Measurements from ENCODE around the gene FXR2. TPM values are rescaled to one million over a fixed set of nuclear protein-coding genes. Genes with fewer than 3 reads are reported as not detected.

Gene FXR2
- total RNA-seq, 1 experiment from 2014 or later: 40.5 TPM

GRCh38 chr17:7633093-7633492, 18.4 kb upstream of the FXR2 start:
- Histone ChIP-seq H3K36me3 (ENCODE audit: insufficient read depth, low read length) (no peaks in the 10 kb centered on the region), H3K9me3 (ENCODE audit: low read length) (no peaks in the 10 kb centered on the region), H4K20me1 (ENCODE audit: insufficient read depth, low read depth, low read length) (no peaks in the 10 kb centered on the region), H3K4me3 (ENCODE audit: low read length) (no peak overlapping the region), H3K4me2 (ENCODE audit: low read depth, low read length, poor library complexity, severe bottlenecking) (no peak overlapping the region), H3K4me1 (ENCODE audit: low read length) (no peaks in the 10 kb centered on the region), H3K79me2 (ENCODE audit: low read length) (no peaks in the 10 kb centered on the region), H3K27me3 (ENCODE audit: low read length) (no peaks in the 10 kb centered on the region), H3K9me2 (replicated peaks; ENCODE audit: insufficient read depth, low read length) (no peaks in the 10 kb centered on the region), H3K27ac (ENCODE audit: low read length) (no peak overlapping the region), H2AFZ (ENCODE audit: low read length) (0 out of 2 replicates have a peak overlapping the region, but pooled peaks have one; percentile 47), H3K9ac (ENCODE audit: low read length) (peak overlapping the region; percentile 46; the same call in 1 of the 2 replicates)
- DNase-seq: peak; percentile 52

DNA sequence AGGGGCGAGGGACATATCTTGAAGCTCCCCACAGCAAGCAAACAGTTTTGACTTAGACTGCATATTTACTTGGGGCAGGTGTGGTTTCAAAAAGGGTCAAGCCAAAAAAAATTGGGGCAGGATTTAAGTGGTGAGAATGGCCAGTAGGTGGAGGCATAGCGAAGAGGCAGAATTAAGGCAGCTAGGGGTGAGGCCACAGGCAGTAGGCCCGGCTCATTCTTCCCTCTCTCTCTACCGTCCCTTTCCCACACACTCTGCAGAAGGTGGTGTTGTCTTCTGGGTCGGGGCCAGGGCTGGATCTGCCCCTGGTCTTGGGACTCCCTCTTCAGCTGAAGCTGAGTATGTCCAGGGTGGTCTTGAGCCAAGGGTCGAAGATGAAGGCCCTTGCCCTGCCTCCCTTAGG, 17.8 kb upstream of the FXR2 start:
- Histone ChIP-seq H3K36me3 (ENCODE audit: insufficient read depth, low read length) (no peaks in the 10 kb centered on the region), H3K9me3 (ENCODE audit: low read length) (no peaks in the 10 kb centered on the region), H3K79me2 (ENCODE audit: low read length) (no peaks in the 10 kb centered on the region), H2AFZ (ENCODE audit: low read length) (peak overlapping the region; percentile 47), H3K4me3 (ENCODE audit: low read length) (no peak overlapping the region), H3K4me1 (ENCODE audit: low read length) (no peaks in the 10 kb centered on the region; the same call in 1 of the 2 replicates), H3K9me2 (replicated peaks; ENCODE audit: insufficient read depth, low read length) (no peaks in the 10 kb centered on the region), H4K20me1 (ENCODE audit: insufficient read depth, low read depth, low read length) (no peaks in the 10 kb centered on the region), H3K9ac (ENCODE audit: low read length) (peak overlapping the region; percentile 46), H3K4me2 (ENCODE audit: low read depth, low read length, poor library complexity, severe bottlenecking) (no peak overlapping the region), H3K27ac (ENCODE audit: low read length) (no peak overlapping the region), H3K27me3 (ENCODE audit: low read length) (no peaks in the 10 kb centered on the region)
- DNase-seq: peak; percentile 91

GRCh38 chr17:7631398-7632380, 17.0 kb upstream of the FXR2 start:
- DNase-seq: no peak
- Histone ChIP-seq H3K9me2 (replicated peaks; ENCODE audit: insufficient read depth, low read length) (no peaks in the 10 kb centered on the region), H3K9ac (ENCODE audit: low read length) (0 out of 2 replicates have a peak overlapping the region, but pooled peaks have one; percentile 1), H3K79me2 (ENCODE audit: low read length) (no peaks in the 10 kb centered on the region), H4K20me1 (ENCODE audit: insufficient read depth, low read depth, low read length) (no peaks in the 10 kb centered on the region), H3K9me3 (ENCODE audit: low read length) (no peaks in the 10 kb centered on the region), H2AFZ (ENCODE audit: low read length) (no peak overlapping the region), H3K4me3 (ENCODE audit: low read length) (no peak overlapping the region), H3K27ac (ENCODE audit: low read length) (no peak overlapping the region), H3K4me2 (ENCODE audit: low read depth, low read length, poor library complexity, severe bottlenecking) (no peak overlapping the region), H3K27me3 (ENCODE audit: low read length) (no peaks in the 10 kb centered on the region), H3K4me1 (ENCODE audit: low read length) (peaks cover 5% of the 10 kb centered on the region), H3K36me3 (ENCODE audit: insufficient read depth, low read length) (no peaks in the 10 kb centered on the region)

GRCh38 chr17:7629939-7630571, 15.4 kb upstream of the FXR2 start, which contains the start of gene SHBG:
Gene SHBG, plus strand, starts transcription at chr17:7630135. Its CDS starts 38 bp downstream, at chr17:7630173.
- Histone ChIP-seq H3K9me3 (ENCODE audit: low read length) (no peaks in the 10 kb centered on the region), H3K9ac (ENCODE audit: low read length) (no peak within 1 kb of the TSS; the same call in 1 of the 2 replicates), H3K4me3 (ENCODE audit: low read length) (no peak within 1 kb of the TSS), H2AFZ (ENCODE audit: low read length) (no peak within 1 kb of the TSS), H3K27ac (ENCODE audit: low read length) (no peak within 1 kb of the TSS), H3K4me1 (ENCODE audit: low read length) (peaks cover 9% of the 10 kb centered on the region), H3K36me3 (ENCODE audit: insufficient read depth, low read length) (no peaks in the 10 kb centered on the region), H3K9me2 (replicated peaks; ENCODE audit: insufficient read depth, low read length) (no peaks in the 10 kb centered on the region), H3K4me2 (ENCODE audit: low read depth, low read length, poor library complexity, severe bottlenecking) (no peak within 1 kb of the TSS), H3K79me2 (ENCODE audit: low read length) (no peaks in the 10 kb centered on the region), H3K27me3 (ENCODE audit: low read length) (no peaks in the 10 kb centered on the region), H4K20me1 (ENCODE audit: insufficient read depth, low read depth, low read length) (no peaks in the 10 kb centered on the region)
- no peak for DNase-seq

DNA sequence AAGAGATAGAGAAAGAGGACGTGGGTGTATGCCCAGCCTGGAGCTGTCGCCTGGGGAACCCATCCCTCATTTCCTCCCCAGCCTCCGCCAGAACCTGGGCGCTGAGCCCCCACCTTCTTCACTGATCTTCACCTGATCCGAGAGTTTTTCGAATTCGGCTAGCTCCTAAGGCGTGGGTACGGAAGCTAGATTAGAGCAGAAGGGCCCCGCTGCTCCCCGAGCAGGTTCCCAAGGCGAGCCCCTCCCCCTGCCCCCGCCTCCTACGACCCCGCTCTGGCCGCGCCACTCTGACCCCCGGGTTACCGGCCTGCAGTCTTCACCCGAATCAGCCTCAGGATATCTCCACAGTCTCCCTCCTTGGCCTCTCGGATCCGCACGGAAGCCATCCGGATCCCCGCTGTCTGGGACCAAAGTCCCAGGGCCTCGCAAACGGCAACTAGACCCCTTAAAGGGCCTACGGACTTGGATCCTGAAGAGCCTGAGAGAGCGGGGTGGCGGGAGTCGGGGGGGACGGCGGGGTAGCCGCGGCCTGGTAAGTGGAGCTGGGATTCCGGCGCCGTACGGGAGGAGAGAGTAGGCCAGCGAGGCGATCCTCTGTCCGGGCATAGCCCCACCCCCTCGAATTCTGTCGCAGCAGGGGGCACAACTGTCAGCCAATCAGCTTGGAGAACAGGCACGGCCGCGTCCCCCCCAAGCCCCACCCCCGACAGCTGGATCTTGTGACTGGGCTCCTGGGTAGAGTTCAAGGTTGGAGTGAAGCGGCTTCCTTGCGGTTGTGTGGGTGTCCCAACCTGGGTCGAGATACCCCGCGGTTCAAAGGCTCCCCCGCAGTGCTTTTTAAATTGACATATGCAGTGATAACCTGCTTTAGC, 12.8 kb upstream of the FXR2 start, which contains the start of gene SAT2:
Gene SAT2 (minus strand): TSS at position 572 of the 872 bp plus-strand sequence. CDS start 186 bp downstream, at position 386.
- peak within 1 kb of the TSS; percentile 99 for H3K4me3 ChIP-seq (ENCODE audit: low read length)
- peak within 1 kb of the TSS; percentile 98 for H2AFZ ChIP-seq (ENCODE audit: low read length)
- H3K27me3 ChIP-seq (ENCODE audit: low read length): no peaks in the 10 kb centered on the region
- no peaks in the 10 kb centered on the region for H3K79me2 ChIP-seq (ENCODE audit: low read length)
- peak; percentile 96 for DNase-seq
- H3K9me3 ChIP-seq (ENCODE audit: low read length): no peaks in the 10 kb centered on the region
- peaks cover 9% of the 10 kb centered on the region for H3K4me1 ChIP-seq (ENCODE audit: low read length)
- no peaks in the 10 kb centered on the region for H3K36me3 ChIP-seq (ENCODE audit: insufficient read depth, low read length)
- peak within 1 kb of the TSS; percentile 98 for H3K4me2 ChIP-seq (ENCODE audit: low read depth, low read length, poor library complexity, severe bottlenecking)
- H3K9me2 ChIP-seq (replicated peaks; ENCODE audit: insufficient read depth, low read length): no peaks in the 10 kb centered on the region
- H4K20me1 ChIP-seq (ENCODE audit: insufficient read depth, low read depth, low read length): no peaks in the 10 kb centered on the region
- peak within 1 kb of the TSS; percentile 100 for H3K9ac ChIP-seq (ENCODE audit: low read length)
- H3K27ac ChIP-seq (ENCODE audit: low read length): peak within 1 kb of the TSS; percentile 51; the same call in 1 of the 2 replicates

GRCh38 chr17:7626956-7627249, 12.2 kb upstream of the FXR2 start:
- H3K79me2 ChIP-seq (ENCODE audit: low read length): no peaks in the 10 kb centered on the region
- H4K20me1 ChIP-seq (ENCODE audit: insufficient read depth, low read depth, low read length): no peaks in the 10 kb centered on the region
- no peaks in the 10 kb centered on the region for H3K9me3 ChIP-seq (ENCODE audit: low read length)
- peak overlapping the region; percentile 99 for H3K4me3 ChIP-seq (ENCODE audit: low read length)
- peak overlapping the region; percentile 98; the same call in 1 of the 2 replicates for H2AFZ ChIP-seq (ENCODE audit: low read length)
- peak overlapping the region; percentile 98 for H3K4me2 ChIP-seq (ENCODE audit: low read depth, low read length, poor library complexity, severe bottlenecking)
- peaks cover 9% of the 10 kb centered on the region for H3K4me1 ChIP-seq (ENCODE audit: low read length)
- H3K9me2 ChIP-seq (replicated peaks; ENCODE audit: insufficient read depth, low read length): no peaks in the 10 kb centered on the region
- DNase-seq: no peak
- no peaks in the 10 kb centered on the region for H3K27me3 ChIP-seq (ENCODE audit: low read length)
- no peak overlapping the region for H3K27ac ChIP-seq (ENCODE audit: low read length)
- H3K9ac ChIP-seq (ENCODE audit: low read length): peak overlapping the region; percentile 100
- no peaks in the 10 kb centered on the region for H3K36me3 ChIP-seq (ENCODE audit: insufficient read depth, low read length)

DNA sequence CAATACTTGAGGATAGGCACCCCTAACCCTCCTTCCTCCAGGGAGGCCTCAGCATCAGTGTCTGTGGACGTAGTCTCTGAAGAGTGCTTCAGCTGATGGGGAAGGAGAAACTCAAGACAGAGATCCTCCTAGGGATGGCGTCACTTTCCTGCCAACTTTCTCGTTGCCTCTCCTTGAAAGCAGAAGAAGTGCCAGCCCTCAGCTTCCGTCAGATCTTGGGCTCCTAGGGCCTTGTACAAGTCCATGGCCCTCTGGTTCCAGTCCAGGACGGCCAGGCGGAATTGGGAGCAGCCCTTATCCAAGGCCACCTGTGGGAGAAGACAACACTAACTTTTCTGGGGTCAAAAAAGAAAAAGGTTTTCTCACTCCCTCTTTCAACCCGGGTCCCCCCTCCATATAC, 11.6 kb upstream of the FXR2 start:
- H3K4me2 ChIP-seq (ENCODE audit: low read depth, low read length, poor library complexity, severe bottlenecking): peak overlapping the region; percentile 98
- H3K9ac ChIP-seq (ENCODE audit: low read length): peak overlapping the region; percentile 100; the same call in 1 of the 2 replicates

More for the DNA sequence above, 11.6 kb upstream of the FXR2 start:
- Histone ChIP-seq H3K9me3 (ENCODE audit: low read length) (no peaks in the 10 kb centered on the region), H4K20me1 (ENCODE audit: insufficient read depth, low read depth, low read length) (no peaks in the 10 kb centered on the region), H3K9me2 (replicated peaks; ENCODE audit: insufficient read depth, low read length) (no peaks in the 10 kb centered on the region), H3K27me3 (ENCODE audit: low read length) (no peaks in the 10 kb centered on the region), H3K79me2 (ENCODE audit: low read length) (no peaks in the 10 kb centered on the region), H2AFZ (ENCODE audit: low read length) (no peak overlapping the region), H3K27ac (ENCODE audit: low read length) (no peak overlapping the region), H3K4me3 (ENCODE audit: low read length) (0 out of 2 replicates have a peak overlapping the region, but pooled peaks have one; percentile 99), H3K36me3 (ENCODE audit: insufficient read depth, low read length) (no peaks in the 10 kb centered on the region), H3K4me1 (ENCODE audit: low read length) (peaks cover 9% of the 10 kb centered on the region)
- no peak for DNase-seq

Data from Karpas-422 (cell line).